HG03457 (cell line): ENCODE measurements around the gene SLC16A3.

Source experiments
- ATAC-seq: cut with Tn5 transposase; IDR thresholded peaks from one replicate; pipeline ENCODE4 v1.9.1; 2021; ENCODE audit warnings: moderate number of reproducible peaks; ENCODE audit not compliant: unreplicated experiment

SLC16A3 gene

DNA sequence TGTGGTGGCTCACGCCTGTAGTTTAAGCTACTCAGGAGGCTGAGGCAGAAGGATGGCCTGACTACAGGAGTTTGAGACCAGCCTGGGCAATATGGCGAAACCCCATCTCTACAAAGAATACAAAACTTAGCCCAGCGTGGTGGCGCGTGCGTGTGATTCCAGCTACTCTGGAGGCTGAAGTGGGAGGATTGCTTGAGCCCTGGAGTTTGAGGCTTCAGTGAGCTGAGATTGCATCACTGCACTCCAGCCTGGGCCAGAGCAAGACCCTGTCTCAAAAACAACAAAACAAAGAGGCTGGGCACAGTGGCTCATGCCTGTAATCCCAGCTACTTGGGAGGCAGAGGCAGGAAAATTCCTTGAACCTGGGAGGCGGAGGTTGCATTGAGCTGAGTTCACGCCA lies 51.7 kb downstream of the SLC16A3 start:
- no peak for ATAC-seq

DNA sequence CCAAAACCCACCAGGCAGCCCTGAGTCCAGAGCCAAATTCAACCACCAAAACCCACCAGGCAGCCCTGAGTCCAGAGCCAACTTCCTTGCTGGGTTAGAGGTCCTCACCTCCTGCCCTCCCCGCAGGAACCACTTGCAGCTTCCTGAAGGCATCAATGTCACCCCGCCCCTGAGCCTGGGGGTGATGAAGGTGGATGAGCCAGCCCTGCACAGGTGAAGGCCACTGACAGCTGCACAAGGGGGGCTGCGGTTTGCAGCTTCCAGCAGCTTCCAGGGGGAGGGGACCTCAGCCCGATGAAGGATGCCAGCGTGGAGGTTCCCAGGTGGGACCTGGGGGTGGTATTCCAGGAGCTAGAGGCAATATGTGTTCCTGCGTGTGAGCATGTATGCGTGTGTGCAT lies 52.2 kb downstream of the SLC16A3 start:
- ATAC-seq: no peak

DNA sequence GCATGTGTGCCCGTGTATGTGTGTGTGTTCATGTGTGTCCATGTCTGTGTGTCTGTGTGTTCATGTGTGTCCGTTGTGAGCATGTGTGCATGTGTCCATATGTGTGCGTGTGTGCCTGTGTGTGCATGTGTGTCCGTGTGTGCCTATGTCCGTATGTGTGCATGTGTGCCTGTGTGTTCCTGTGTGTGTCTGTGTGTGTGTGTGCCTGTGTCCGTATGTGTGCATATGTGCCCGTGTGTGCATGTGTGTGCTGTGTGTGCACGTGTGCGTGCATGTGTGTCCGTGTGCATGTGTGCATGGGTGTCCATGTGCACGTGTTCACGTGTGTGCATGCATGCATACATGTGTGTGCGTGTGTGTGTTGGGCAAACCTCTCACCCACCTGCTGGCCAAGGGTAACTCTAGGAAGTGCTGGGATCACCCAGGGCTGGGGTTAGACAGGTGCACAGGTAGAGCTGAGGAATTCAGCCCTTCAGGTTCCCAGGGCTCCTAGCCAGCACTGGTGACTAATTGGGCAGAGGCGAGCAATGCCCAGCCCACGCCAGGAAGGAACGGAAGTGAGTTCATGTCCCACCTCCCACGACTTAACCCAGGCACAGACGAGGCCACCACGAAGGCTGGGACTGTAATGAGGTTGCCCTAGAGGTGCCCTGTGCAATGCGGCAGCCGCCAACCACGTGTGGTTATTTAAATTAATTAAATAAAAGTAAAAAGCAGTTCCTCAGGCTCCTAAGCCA lies 52.8 kb downstream of the SLC16A3 start:
- ATAC-seq: no peak

DNA sequence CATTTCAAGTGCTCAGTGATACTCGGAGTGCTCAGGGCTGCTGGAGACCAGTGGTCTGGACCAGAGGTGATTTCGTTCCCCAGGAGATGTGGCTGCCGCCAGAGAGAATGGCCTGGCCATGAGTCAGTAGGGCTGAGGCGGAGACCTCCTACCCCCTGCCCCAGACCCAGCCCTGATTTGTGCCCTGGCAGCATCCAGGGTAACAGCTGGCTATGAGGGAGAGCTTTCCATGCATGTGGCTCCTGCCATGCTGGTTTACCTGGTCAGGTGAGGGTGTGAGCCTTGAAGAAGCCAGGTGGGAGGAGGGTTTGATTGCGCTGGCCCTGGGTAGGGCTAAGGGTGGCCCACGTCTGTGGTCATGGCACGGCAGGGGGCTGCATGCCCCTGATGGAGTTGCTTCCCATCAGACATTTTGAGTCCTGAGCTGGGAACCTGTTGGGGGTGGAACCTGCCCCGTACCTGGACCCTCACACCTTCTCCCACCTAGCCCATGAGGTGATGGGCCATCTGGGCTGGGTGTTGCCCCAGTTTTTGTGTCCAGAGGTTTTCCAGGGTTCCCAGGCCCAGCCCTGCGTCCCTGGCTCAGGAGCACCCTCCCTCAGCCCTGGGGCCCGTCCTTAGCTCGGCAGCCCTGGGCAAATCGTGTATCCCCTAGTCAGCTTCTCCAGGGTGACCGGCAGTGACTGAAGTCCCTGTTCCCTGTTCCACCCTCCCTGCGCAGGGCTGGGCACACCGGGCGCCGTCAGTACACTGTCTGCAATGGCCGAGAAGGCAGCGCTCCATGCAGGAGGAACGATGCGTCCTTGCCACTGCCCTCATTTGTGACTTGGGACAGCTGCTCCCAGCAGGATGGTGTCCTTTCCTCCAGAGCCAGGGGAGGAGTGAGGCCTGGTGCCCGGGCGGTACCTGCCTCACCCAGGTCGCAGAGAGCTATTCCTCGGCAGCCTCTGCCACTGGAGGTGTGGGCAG lies 53.7 kb downstream of the SLC16A3 start:
- ATAC-seq: no peak

DNA sequence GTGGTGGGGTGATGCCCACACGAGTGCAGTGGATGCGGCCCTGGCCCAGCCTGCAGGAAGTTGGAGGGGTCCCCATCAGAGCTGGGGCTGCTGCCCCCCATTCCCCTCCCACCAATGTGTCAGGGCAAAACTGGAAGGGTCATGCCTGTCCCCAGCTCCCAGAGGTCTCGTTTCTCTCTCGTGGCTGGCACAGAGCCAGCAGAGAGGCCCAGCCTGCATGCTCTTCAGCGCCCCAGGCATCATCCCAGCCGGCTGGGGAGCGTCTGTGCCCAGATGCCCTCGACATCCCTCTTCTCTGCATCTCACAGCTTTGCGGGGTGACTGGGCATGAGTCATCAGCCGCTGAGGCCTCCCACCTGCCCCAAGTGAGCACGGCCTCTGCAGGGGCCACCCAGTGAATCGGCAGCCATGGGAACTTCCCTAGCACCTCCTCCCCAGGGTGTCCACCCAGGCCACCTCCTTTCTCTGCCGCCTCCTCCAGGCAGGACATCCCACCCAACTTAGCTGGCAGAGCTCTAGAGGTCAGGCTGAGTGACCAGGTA lies 54.4 kb downstream of the SLC16A3 start:
- no peak for ATAC-seq

DNA sequence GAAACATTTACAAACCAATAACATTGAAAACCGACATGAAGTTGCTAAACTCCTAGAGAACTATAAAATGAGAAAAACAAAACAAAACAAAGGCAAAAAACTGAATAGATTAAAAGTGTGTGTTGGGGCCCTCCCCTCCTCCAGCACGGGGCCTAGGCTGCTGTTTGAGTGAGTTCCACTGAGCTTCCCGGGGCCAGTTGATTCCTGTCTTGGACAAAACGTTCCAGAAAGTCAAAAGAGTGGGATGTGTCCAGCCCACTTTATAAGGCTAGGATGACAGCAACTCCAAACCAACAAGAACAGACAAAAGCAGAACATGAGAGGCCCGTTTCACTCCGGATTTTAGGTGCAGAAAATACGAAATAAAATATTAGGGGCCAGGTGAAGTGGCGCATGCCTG lies 56.3 kb downstream of the SLC16A3 start:
- ATAC-seq: no peak

DNA sequence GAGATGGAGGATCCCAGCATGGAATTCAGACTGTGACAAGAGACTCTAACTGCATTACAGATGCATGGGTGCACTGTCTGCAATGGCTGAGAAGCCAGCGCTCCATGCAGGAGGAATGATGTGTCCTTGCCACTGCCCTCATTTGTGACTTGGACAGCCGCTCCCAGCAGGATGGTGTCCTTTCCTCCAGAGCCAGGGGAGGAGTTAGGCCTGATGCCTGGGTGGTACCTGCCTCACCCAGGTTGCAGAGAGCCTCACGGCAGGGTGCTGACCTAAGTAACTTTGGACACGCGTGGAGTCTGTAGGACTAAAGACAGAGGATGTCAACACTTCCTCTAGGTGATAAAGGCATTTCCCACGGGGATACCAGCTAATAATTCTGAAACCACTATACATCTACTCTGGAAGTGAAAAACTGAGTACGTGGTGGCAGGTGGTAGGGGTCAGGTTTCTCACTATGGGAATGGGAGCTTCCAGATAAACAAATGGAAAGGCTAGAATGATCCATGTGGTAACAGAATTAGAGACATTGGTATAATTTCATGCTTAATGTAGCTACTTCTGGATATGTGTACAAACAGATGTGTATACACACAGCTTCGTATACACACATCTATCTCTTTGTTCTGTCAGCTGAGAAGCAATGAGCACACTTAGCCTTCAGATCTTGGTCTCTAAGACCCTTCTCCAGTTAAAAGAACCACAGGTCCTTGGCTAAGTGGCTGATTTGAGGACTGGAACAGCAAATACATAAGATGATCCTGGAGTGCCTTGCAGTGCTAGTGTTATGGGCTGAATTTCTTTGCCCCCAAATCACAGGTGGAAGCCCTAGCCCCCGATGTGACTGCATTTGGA lies 58.4 kb downstream of the SLC16A3 start:
- ATAC-seq: no peak

DNA sequence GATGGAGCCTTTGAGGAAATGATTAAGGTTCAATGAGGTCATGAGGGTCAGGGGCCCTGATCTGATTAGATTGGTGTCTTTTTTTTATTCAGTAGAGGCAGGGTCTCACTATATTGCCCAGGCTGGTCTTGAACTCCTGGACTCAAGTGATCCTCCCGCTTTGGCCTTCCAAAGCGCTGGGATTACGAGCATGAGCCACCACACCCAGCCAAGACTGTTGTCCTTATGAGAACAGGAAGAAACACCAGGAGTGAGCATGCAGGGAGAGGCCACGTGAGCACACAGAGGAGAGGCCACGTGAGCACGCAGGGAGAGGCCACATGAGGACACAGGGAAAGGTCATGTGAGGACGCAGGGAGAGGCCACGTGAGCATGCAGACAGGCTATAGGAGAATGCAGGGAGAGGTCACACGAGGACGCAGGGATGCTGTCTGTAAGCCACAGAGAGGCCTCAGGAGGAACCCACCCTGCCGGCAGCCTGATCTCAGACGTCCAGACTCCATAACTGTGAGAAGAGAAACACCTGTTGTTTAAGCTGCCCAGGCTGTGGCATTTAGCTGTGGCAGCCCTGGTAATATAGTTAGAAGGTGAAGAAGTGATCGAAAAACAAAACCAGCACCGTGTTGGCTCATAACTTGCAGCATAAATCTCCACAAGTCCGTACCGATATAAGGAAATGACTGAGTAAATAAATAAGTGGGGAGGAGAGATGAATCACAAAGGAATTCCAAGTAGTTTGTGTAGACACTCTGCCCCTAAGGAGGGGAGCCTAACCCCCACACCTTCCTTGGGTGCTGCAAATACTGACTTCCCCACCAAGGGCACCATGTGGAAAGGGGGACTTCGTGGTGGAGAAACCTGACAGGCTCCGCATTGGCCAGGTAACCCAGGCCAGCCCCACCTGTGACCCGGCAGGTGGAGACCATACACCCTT lies 59.3 kb downstream of the SLC16A3 start:
- no peak for ATAC-seq
